ENCODE data around the gene MEPCE. TPM values are rescaled to one million over a fixed set of nuclear protein-coding genes. Genes with fewer than 3 reads are reported as not detected.

MEPCE gene
- polyA plus RNA-seq, 1 donor (not counting 4 experiments of a cell fraction or from before 2014, with no cell fraction given), result 10.6 TPM

GRCh38 chr7:100432621-100433275 lies 3.1 kb downstream of the MEPCE start:
- Histone ChIP-seq H3K27me3 (ENCODE audit: control insufficient read depth, extremely low read depth, insufficient read depth, low read length) (no peaks in the 10 kb centered on the region), H3K4me2 (ENCODE audit: control insufficient read depth, extremely low read depth, insufficient read depth, low read depth, low read length) (peak overlapping the region; percentile 22), H3K9me1 (ENCODE audit: control insufficient read depth, extremely low read depth, insufficient read depth, low read length) (peaks cover 3% of the 10 kb centered on the region), H3K27ac (ENCODE audit: control insufficient read depth, insufficient read depth, low read length) (no peak overlapping the region), H3K9ac (ENCODE audit: control insufficient read depth, extremely low read depth, insufficient read depth, low read length) (no peak overlapping the region), H3K4me1 (ENCODE audit: control insufficient read depth, extremely low read depth, insufficient read depth, low read length) (peaks cover 30% of the 10 kb centered on the region), H3K36me3 (ENCODE audit: control insufficient read depth in 2 of 2, extremely low read depth in 1 of 2, insufficient read depth in 2 of 2, low read length in 2 of 2) (peaks cover 9 to 40% of the 10 kb centered on the region in 2 experiments), H4K20me1 (ENCODE audit: control insufficient read depth, extremely low read depth, insufficient read depth, low read length) (peaks cover 4% of the 10 kb centered on the region), H3K4me3 (ENCODE audit: control insufficient read depth in 2 of 3, extremely low read depth in 1 of 3, insufficient read depth in 2 of 3, low read depth in 1 of 3, low read length in 3 of 3) (no peak overlapping the region), H3K9me3 (ENCODE audit: control insufficient read depth, low read depth, low read length) (no peaks in the 10 kb centered on the region), H2AFZ (ENCODE audit: control insufficient read depth, low read length) (no peak overlapping the region), H3K79me2 (ENCODE audit: control insufficient read depth, insufficient read depth, low read length) (peaks cover 53% of the 10 kb centered on the region)
- dilution Hi-C loops (cut with MboI; ENCODE audit: extremely low pct_ligation_motif_present, low sequenced_read_pairs), result no loop called here
- DNase-seq (ENCODE audit: low read depth, low spot score) (no peak), FAIRE-seq (no peak)
- no peak for TF ChIP-seq CTCF (optimal IDR thresholded peaks at IDR 0.05 in 1 of 3, IDR thresholded peaks at IDR 0.05 in 1 of 3, conservative IDR thresholded peaks at IDR 0.05 in 1 of 3; ENCODE audit: extremely low read depth in 1 of 3, insufficient read depth in 2 of 3, low read length in 3 of 3)
- TF ChIP-seq EZH2 (IDR thresholded peaks at IDR 0.05; ENCODE audit: low read length), result no peak

- peaks cover 3% of the 10 kb centered on the region for H3K9me1 ChIP-seq (ENCODE audit: control insufficient read depth, extremely low read depth, insufficient read depth, low read length)
- H3K9me3 ChIP-seq (ENCODE audit: control insufficient read depth, low read depth, low read length), result no peaks in the 10 kb centered on the region
- H3K4me1 ChIP-seq (ENCODE audit: control insufficient read depth, extremely low read depth, insufficient read depth, low read length), result peaks cover 26% of the 10 kb centered on the region
- peaks cover 9 to 40% of the 10 kb centered on the region in 2 experiments for H3K36me3 ChIP-seq (ENCODE audit: control insufficient read depth in 2 of 2, extremely low read depth in 1 of 2, insufficient read depth in 2 of 2, low read length in 2 of 2)
- peaks cover 53% of the 10 kb centered on the region for H3K79me2 ChIP-seq (ENCODE audit: control insufficient read depth, insufficient read depth, low read length)
- no peak overlapping the region for H2AFZ ChIP-seq (ENCODE audit: control insufficient read depth, low read length)
- H3K9ac ChIP-seq (ENCODE audit: control insufficient read depth, extremely low read depth, insufficient read depth, low read length), result no peak overlapping the region
- H3K27me3 ChIP-seq (ENCODE audit: control insufficient read depth, extremely low read depth, insufficient read depth, low read length), result no peaks in the 10 kb centered on the region
- dilution Hi-C loops (cut with MboI; ENCODE audit: extremely low pct_ligation_motif_present, low sequenced_read_pairs), result no loop called here
- DNase-seq (ENCODE audit: low read depth, low spot score) (no peak), FAIRE-seq (no peak)
- no peak overlapping the region for H3K4me2 ChIP-seq (ENCODE audit: control insufficient read depth, extremely low read depth, insufficient read depth, low read depth, low read length)
- TF ChIP-seq EZH2 (IDR thresholded peaks at IDR 0.05; ENCODE audit: low read length), result no peak
- no peak for TF ChIP-seq CTCF (optimal IDR thresholded peaks at IDR 0.05 in 1 of 3, IDR thresholded peaks at IDR 0.05 in 1 of 3, conservative IDR thresholded peaks at IDR 0.05 in 1 of 3; ENCODE audit: extremely low read depth in 1 of 3, insufficient read depth in 2 of 3, low read length in 3 of 3)
- H3K4me3 ChIP-seq (ENCODE audit: control insufficient read depth in 2 of 3, extremely low read depth in 1 of 3, insufficient read depth in 2 of 3, low read depth in 1 of 3, low read length in 3 of 3), result no peak overlapping the region
- peaks cover 4% of the 10 kb centered on the region for H4K20me1 ChIP-seq (ENCODE audit: control insufficient read depth, extremely low read depth, insufficient read depth, low read length)
- H3K27ac ChIP-seq (ENCODE audit: control insufficient read depth, insufficient read depth, low read length), result no peak overlapping the region
These were observed 3.6 kb downstream of the MEPCE start for GRCh38 chr7:100433276-100433591.
